GF-D8 (cell line): ENCODE measurements around the gene CHPF.

Experiments used
- DNase-seq: peaks from one replicate; lab custom pipeline; 2025; lab: John Stamatoyannopoulos, UW

The CHPF gene

DNA sequence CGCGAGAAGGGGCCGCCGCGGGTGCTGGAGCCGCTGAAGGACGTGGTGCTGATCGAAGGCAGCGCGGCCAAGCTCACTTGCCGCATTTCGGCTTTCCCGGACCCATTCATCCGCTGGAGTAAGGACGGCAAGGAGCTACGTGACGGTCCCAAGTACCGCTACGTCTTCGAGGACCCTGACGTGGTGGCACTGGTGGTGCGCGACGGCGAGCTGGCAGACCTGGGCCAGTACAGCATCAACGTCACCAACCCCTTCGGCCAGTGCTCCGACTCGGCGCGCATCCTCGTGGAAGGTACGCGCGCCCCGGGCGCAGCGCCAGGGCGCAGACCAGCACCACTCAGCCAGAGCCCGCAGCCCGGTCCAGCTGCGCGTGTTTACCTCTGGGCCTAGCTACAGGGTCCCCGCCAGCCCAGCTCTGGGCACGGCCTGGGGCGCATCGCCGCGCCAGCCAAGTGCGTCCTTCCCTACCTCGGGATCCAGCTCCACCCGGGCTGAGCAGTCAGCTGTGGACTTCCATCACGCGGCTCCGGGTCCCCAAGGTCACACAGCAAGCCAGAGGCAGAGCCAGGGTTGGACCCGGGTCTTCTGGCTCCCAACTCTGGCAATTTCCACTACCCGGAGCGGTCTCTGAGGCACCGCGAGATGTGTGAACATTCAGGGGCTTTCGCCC is 46.6 kb downstream of the CHPF start:
- no peak for DNase-seq

- DNase-seq = no peak
Observed at GRCh38 chr2:219496247-219496824, 47.3 kb downstream of the CHPF start.

DNA sequence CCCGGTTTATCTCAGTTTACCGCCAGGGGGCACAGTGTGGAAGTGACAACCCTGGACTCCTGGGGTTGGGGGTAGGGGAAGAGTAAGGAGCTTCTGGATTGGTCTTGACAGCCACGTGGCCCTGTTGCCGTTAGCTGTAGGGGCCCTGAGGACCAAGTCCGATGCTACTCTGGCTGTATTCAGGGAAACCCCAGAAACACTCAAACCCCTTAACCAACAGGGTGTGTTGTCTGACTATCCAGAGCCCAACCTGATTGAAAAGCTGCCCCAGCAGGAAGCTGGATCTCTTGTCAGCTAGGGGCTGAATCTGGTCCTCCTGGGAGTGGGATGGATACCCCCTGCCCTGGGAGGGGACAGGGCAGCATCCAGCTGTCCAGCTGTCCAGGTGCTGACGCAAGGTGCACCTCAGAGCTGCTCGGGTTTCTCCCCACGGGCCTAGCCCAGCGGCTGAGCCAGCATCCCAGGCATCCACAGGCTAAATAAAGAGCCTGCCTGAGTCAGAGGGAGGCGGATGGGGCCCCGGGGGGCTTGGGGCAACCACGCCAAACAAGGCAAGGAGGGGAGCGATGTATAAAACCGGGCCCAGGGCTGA is 48.0 kb downstream of the CHPF start:
- no peak for DNase-seq

- no peak for DNase-seq
Observed at GRCh38 chr2:219494952-219495530, 48.6 kb downstream of the CHPF start.

DNA sequence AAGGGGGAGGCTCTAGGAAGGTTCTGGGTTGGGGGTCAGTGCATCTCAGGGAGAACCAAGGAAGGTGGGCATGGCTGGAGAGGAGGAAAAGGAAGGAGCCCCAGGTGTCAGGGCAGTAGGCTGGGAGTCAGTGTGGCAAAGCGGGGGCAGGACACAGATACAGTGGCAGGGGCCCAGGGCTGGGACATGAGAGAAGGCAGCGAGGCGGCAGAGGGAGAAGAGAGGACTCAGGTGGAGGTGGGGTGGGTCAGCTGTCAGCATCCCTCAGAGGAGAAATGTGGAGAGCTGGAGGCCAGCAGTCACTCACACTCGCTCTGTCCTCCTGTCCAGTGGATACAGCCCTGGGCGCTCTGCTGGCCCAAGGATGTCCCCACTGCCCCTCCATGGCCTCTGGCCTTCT is 50.5 kb downstream of the CHPF start:
- no peak for DNase-seq

- no peak for DNase-seq
Observed at GRCh38 chr2:219492575-219492974, 51.0 kb downstream of the CHPF start.

DNA sequence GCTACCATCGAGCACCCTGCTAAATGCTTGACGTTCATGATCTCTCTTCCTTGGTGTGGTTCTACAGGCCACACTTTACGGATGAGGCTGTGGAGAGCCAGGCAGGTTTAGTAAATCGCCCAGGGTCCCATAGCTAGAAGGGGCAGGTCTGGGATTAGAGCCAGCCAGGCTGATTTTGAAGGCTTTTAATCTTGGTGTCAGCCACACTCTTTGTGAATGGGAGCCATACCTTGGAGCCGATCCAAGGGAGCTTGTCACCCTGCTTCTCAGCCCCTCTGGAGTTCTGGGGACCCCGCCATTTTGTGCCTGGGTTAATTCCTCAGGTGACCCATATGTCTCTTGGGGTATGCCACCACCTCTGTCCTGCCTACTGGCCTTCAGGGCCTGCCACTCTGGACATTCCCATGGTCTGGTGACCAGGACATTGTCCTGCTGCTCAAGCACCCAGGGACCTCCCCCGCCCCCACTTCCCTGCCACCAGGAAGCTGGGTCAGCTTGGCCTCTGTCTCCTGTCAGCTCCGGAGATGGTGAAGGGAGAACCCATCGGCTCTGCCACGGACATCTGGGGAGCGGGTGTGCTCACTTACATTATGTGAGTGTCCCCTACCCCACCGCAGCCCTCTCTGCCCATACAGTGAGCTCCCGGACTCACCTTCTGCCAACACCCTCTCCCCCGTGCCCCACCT is 52.2 kb downstream of the CHPF start:
- DNase-seq = no peak

DNA sequence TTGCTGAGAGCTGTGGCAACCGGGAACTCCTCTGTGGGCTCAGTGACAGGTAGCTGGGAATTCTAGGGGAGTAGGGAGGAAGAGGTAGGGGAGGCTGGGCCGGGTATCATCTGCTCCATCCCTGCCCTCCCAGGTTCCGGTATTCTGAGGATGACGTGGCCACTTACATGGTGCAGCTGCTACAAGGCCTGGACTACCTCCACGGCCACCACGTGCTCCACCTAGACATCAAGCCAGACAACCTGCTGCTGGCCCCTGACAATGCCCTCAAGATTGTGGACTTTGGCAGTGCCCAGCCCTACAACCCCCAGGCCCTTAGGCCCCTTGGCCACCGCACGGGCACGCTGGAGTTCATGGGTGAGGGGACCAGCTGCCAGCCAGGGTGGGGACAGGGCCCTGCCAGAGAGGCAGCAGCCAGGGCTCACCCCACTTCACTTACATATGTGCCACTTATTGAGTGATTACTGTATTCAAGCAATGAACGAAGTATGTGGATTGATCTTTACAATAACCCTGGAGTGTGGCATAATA is 52.9 kb downstream of the CHPF start:
- no peak for DNase-seq

- DNase-seq = no peak
Observed at GRCh38 chr2:219490186-219490585, 53.4 kb downstream of the CHPF start.

GRCh38 chr2:219489315-219489714 is 54.3 kb downstream of the CHPF start:
- no peak for DNase-seq
